OCI-LY1 (cell line): Measurements from ENCODE around the gene RBSN.

ENCODE experiments used
- EZH2 ChIP-seq: fragments of 200-600 bp; sonication (generic), shearing (Covaris generic); IDR thresholded peaks from 2 replicates; pipeline ENCODE4 v1.8.0; 2017; ENCODE audit warnings: borderline replicate concordance, mixed run types, mild to moderate bottlenecking, antibody characterized with exemption, low read length, moderate library complexity, mixed read lengths
- TF ChIP-seq, protein P1 (sequence below): fragments of 200-600 bp; sonication (generic), shearing (Covaris generic); IDR thresholded peaks from 2 replicates; pipeline ENCODE4 v1.5.1; 2017; ENCODE audit warnings: mild to moderate bottlenecking, antibody characterized with exemption, low read length, moderate library complexity, mixed read lengths

DNA sequence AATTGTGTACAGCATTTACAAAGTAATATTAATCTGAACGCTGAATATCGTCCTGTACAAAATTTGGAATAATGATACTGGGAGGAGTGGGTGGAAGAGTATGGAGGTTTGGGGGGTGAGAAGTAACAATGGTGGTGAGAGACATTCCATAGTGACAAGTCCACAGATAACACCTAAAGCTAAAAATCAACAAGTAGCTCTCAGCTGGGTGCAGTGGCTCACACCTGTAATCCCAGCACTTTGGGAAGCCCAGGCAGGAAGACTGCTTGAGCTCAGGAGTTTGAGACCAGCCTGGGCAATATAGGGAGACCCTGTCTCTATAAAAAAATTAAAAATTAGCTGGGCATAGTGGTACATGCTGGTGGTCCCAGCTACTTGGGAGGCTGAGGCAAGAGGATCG is 38.9 kb downstream of the RBSN start:
- TF ChIP-seq, protein P1, sequence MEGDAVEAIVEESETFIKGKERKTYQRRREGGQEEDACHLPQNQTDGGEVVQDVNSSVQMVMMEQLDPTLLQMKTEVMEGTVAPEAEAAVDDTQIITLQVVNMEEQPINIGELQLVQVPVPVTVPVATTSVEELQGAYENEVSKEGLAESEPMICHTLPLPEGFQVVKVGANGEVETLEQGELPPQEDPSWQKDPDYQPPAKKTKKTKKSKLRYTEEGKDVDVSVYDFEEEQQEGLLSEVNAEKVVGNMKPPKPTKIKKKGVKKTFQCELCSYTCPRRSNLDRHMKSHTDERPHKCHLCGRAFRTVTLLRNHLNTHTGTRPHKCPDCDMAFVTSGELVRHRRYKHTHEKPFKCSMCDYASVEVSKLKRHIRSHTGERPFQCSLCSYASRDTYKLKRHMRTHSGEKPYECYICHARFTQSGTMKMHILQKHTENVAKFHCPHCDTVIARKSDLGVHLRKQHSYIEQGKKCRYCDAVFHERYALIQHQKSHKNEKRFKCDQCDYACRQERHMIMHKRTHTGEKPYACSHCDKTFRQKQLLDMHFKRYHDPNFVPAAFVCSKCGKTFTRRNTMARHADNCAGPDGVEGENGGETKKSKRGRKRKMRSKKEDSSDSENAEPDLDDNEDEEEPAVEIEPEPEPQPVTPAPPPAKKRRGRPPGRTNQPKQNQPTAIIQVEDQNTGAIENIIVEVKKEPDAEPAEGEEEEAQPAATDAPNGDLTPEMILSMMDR, result no peak
- TF ChIP-seq EZH2, result no peak
